Measurements from ENCODE around the gene GP1BA. TPM values are rescaled to one million over a fixed set of nuclear protein-coding genes. Genes with fewer than 3 reads are reported as not detected.

The GP1BA gene
- total RNA-seq, 2 experiments from 2014 or later = not detected

- CTCF ChIA-PET = no interaction called here
- POLR2A ChIA-PET = interaction anchor here (0.5 to 0.9 kb wide), 3 partner anchors 9 to 131 kb away, joined by 3 to 5 read pairs (median 3); partner anchors contain the start of genes C17orf114 and SPAG7
Observed at GRCh38 chr17:4932756-4933155, 679 bp downstream of the GP1BA start.

GRCh38 chr17:4933646-4934045 lies 1.6 kb downstream of the GP1BA start:
- CTCF ChIA-PET = no interaction called here
- POLR2A ChIA-PET = no interaction called here

- ChIA-PET POLR2A (interaction anchor here (0.6 kb wide), 1 partner anchor 1728 kb away, joined by 4 read pairs; no protein-coding TSS in a partner anchor), CTCF (interaction anchor here (0.6 kb wide), 1 partner anchor 12 kb away, joined by 3 read pairs; no protein-coding TSS in a partner anchor)
Observed at GRCh38 chr17:4934173-4934979, 2.3 kb downstream of the GP1BA start.

GRCh38 chr17:4935650-4936049 lies 3.6 kb downstream of the GP1BA start:
- CTCF ChIA-PET = no interaction called here
- POLR2A ChIA-PET = no interaction called here

GRCh38 chr17:4936436-4936835 lies 4.4 kb downstream of the GP1BA start:
- ChIA-PET POLR2A (no interaction called here), CTCF (interaction anchor here (0.8 kb wide), 1 partner anchor 444 kb away, joined by 3 read pairs; no protein-coding TSS in a partner anchor)

- POLR2A ChIA-PET = no interaction called here
- CTCF ChIA-PET = no interaction called here
Observed at GRCh38 chr17:4937553-4937952, 5.5 kb downstream of the GP1BA start.

GRCh38 chr17:4938069-4938491 lies 6.0 kb downstream of the GP1BA start:
- ChIA-PET CTCF (interaction anchor here (3.4 kb wide), 1 partner anchor 35 kb away, joined by 12 read pairs; the partner anchor contains the start of gene CHRNE), POLR2A (no interaction called here)

GRCh38 chr17:4938688-4939545 lies 6.8 kb downstream of the GP1BA start:
- POLR2A ChIA-PET = interaction anchor here (0.6 to 2.8 kb wide), 6 partner anchors 10 to 56 kb away, joined by 3 to 33 read pairs (median 5); partner anchors contain the start of genes C17orf107, PFN1 and SPAG7
- CTCF ChIA-PET = interaction anchor here (1.0 to 3.4 kb wide), 4 partner anchors 29 to 40 kb away, joined by 4 to 14 read pairs (median 8); partner anchors contain the start of genes C17orf107, CHRNE and SPAG7

- ChIA-PET POLR2A (interaction anchor here (0.6 to 2.8 kb wide), 8 partner anchors 10 to 600 kb away, joined by 3 to 33 read pairs (median 4); partner anchors contain the start of genes C17orf107, PFN1 and SPAG7), CTCF (interaction anchor here (1.0 to 3.4 kb wide), 6 partner anchors 9 to 46 kb away, joined by 3 to 14 read pairs (median 5); partner anchors contain the start of genes C17orf107, CHRNE, PFN1 and SPAG7)
Observed at GRCh38 chr17:4939546-4939795, 7.4 kb downstream of the GP1BA start.

- CTCF ChIA-PET = interaction anchor here (0.9 to 3.4 kb wide), 8 partner anchors 9 to 46 kb away, joined by 3 to 14 read pairs (median 4); partner anchors contain the start of genes C17orf107, CHRNE, ENO3 and PFN1
- POLR2A ChIA-PET = interaction anchor here (0.6 to 2.8 kb wide), 7 partner anchors 9 to 600 kb away, joined by 3 to 33 read pairs (median 4); partner anchors contain the start of genes C17orf107, KIF1C, PFN1 and SPAG7
Observed at GRCh38 chr17:4939796-4940554, 7.9 kb downstream of the GP1BA start, which contains the start of the genes RNF167 and SLC25A11. Gene RNF167 (plus strand): TSS chr17:4940268. CDS start chr17:4940910, 642 bp downstream. Gene SLC25A11 (minus strand): TSS chr17:4940046. CDS start chr17:4939910, 136 bp downstream.

- POLR2A ChIA-PET = interaction anchor here (1.1 to 2.8 kb wide), 5 partner anchors 8 to 57 kb away, joined by 4 to 33 read pairs (median 6); partner anchors contain the start of genes C17orf107, KIF1C, PFN1 and SPAG7
- CTCF ChIA-PET = interaction anchor here (0.9 to 3.4 kb wide), 8 partner anchors 8 to 45 kb away, joined by 3 to 14 read pairs (median 4); partner anchors contain the start of genes C17orf107, CHRNE, ENO3 and PFN1
Observed at GRCh38 chr17:4940555-4941318, 8.7 kb downstream of the GP1BA start.

- ChIA-PET POLR2A (no interaction called here), CTCF (interaction anchor here (1.7 to 3.4 kb wide), 3 partner anchors 9 to 38 kb away, joined by 4 to 14 read pairs (median 12); partner anchors contain the start of genes CHRNE, ENO3 and SPAG7)
Observed at GRCh38 chr17:4941319-4941610, 9.2 kb downstream of the GP1BA start.

- ChIA-PET CTCF (interaction anchor here (0.8 kb wide), 1 partner anchor 34 kb away, joined by 3 read pairs; no protein-coding TSS in a partner anchor), POLR2A (interaction anchor here (13.5 kb wide), 1 partner anchor 26 kb away, joined by 214 read pairs; the partner anchor contains the start of gene SPAG7)
Observed at GRCh38 chr17:4942760-4943508, 10.9 kb downstream of the GP1BA start.

- ChIA-PET POLR2A (interaction anchor here (13.5 kb wide), 1 partner anchor 24 kb away, joined by 214 read pairs; the partner anchor contains the start of gene SPAG7), CTCF (interaction anchor here (0.9 kb wide), 1 partner anchor 25 kb away, joined by 3 read pairs; no protein-coding TSS in a partner anchor)
Observed at GRCh38 chr17:4944163-4944553, 12.1 kb downstream of the GP1BA start.

GRCh38 chr17:4944554-4945175 lies 12.6 kb downstream of the GP1BA start:
- ChIA-PET CTCF (interaction anchor here (0.7 to 0.9 kb wide), 2 partner anchors 23 to 24 kb away, joined by 3 read pairs; partner anchors contain the start of gene SPAG7), POLR2A (interaction anchor here (0.5 to 13.5 kb wide), 3 partner anchors 24 to 469 kb away, joined by 3 to 214 read pairs (median 3); partner anchors contain the start of gene SPAG7)
